GM19452 (cell line): ENCODE measurements around the gene ANXA4.

Source experiments
- ATAC-seq: cut with Tn5 transposase; IDR thresholded peaks from one replicate; pipeline ENCODE4 v1.9.1; 2021; ENCODE audit not compliant: unreplicated experiment

The ANXA4 gene

DNA sequence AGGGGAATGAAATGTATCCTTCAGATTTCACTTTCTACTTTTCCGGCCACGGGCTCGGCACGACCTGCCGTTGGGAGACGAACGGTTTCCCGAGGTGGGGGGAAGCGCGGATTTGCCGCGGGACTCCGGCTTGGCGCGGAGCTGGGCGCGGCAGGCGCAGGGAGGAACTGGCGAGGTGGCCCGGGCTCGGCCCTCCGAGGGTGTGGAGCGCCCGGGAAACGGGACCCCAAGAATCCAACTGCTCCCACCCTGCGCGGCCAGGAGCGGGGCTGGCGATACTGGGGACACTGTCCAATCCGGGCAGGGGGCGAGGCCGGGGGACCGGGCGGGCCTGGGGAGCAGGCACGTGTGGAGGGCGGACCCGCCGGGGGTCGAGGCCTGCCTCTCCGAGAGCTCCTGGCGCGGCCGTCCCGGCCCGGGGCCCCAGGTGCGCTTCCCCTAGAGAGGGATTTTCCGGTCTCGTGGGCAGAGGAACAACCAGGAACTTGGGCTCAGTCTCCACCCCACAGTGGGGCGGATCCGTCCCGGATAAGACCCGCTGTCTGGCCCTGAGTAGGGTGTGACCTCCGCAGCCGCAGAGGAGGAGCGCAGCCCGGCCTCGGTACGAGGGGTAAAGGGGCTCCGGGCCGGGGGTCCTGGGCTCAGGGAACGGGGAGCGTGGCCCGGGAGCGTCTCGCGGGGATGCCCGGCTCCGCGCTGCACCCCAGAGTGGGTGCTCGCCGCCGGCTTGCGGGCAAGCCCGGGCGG, at the start of gene ANXA4:
ANXA4 (plus strand) TSS at position 560 of the 747 bp plus-strand sequence. CDS start 39,432 bp downstream, outside the sequence.
- peak; percentile 70 for ATAC-seq

DNA sequence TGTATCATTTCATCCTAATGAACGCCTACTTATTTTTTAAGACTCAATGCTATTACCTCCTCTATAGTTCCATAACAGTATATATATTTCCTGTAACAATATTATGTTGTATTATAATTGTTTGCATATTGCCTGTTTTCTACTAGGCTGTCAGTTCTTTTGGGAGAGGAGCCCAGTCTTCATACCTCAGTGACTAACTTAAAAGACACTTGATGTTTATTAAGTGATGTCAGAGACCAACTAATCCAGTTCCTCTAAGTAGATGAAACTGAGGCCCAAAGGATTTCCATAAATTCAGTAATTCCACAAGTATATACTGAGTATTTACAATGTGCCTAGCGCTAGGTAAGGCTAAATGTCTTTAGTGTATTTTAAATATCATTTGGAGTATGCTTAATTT, 49.5 kb upstream of the ANXA4 start:
- ATAC-seq, result no peak

- peak; percentile 72 for ATAC-seq
Observed at GRCh38 chr2:69693059-69693774, 48.7 kb upstream of the ANXA4 start.

- ATAC-seq, result no peak
Observed at GRCh38 chr2:69693775-69694450, 48.0 kb upstream of the ANXA4 start.

- no peak for ATAC-seq
Observed at GRCh38 chr2:69694894-69695849, 46.8 kb upstream of the ANXA4 start.

DNA sequence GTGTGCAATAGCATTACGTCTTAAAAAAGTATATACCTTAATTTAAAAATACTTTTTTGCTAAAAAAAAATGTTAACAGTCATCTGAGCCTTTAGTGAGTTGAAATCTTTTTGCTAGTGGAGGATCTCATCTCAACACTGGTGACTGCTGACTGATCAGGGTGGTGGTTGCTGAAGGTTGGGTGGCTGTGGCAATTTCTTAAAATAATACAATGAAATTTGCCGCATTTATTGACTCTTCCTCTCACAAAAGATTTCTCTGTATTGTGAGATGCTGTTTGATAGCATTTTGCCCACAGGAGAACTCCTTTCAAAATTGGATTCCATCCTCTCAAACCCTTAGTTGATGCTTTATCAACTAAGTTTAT, 46.1 kb upstream of the ANXA4 start:
- ATAC-seq, result no peak

DNA sequence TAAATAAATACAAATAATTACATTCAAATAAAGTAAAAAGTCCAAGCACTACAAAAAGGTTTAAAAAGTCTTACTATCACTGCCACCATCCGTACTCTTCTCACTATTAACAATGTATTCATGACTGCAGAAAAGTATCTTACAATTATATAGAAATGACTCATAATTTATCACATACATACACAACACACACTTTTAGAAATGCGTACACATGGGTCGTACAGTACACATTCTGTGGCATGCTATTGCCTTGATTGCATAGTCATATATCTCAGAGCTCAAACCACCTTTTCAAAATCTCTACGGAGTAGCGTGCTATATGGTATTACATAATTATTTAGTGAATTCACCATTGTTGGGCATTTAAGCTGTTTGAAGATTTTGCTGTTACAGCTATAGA, 41.6 kb upstream of the ANXA4 start:
- ATAC-seq, result no peak

- ATAC-seq, result no peak
Observed at GRCh38 chr2:69701100-69701945, 40.6 kb upstream of the ANXA4 start.

DNA sequence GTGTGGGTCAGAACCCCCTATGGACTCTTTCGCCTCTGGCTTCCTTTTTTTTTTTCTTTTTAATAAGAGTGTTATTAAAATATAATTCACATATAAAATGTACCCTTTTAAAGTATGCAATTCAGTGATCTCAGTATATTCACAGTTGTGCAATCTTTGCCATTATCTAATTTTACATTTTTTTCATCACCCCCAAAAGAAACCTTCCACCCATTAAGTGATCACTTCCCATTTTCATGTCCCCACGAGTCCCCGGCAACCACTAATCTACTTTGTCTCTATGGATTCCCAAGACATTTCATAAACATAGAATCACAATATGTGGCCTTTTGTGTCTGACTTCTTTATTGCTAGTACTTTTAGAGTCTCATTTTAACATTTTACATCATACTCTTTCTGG, 38.7 kb upstream of the ANXA4 start:
- ATAC-seq, result no peak

DNA sequence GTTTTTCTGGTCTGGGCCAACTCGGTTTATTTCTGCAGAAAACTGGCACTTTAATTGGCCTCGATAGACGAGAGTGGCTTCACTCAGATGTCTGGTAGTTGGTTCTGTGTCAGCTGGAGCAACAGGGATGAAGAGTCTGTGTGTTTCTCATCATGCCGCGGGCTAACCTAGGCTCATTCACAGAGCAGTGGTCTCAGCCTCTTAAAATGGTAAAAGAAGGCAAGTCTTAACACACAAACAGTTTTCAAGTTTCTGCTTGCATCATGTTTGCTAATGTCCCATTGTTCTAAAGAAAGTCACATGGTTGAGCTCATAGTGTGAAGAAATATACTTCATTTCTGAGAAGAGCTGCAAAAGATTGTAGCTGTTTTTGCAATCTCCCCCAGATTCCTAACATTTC, 37.5 kb upstream of the ANXA4 start:
- no peak for ATAC-seq

DNA sequence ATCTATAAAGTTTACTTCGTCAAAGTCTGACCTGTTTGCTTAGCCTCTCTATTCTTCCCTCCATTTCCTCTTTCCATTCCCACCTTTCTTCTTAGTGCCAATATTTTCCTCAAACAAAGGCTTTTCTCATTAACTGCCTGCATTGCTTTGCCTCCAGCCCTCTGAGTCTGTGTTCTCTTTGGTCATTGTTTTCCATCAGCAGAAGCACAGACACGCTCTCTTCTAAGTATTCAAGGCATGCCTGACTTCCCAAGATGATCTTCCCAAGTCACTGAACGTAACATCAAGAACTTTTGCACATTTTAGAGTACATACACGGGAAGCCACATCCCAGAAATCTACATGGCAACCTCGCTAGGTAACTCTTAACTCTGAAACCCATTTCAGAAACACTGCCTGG, 32.6 kb upstream of the ANXA4 start:
- ATAC-seq, result no peak

DNA sequence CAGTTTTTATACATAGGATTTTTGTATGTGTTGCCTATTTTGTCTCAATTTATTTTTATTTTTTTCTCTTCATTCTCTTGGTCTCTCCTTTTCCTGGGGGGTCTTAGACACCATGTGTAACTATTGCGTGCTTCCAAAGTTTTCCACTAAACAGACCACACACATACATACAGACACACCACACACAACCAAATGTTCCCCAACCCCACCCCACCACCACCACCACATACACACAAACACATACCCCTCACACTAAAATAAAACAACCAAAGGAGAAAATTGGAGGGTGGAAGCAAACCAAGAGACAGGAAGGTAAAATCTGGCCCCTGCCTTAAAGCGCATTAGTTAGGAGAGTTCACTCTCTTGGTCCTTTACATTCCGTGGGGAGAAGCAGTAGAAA, 30.0 kb upstream of the ANXA4 start:
- no peak for ATAC-seq

DNA sequence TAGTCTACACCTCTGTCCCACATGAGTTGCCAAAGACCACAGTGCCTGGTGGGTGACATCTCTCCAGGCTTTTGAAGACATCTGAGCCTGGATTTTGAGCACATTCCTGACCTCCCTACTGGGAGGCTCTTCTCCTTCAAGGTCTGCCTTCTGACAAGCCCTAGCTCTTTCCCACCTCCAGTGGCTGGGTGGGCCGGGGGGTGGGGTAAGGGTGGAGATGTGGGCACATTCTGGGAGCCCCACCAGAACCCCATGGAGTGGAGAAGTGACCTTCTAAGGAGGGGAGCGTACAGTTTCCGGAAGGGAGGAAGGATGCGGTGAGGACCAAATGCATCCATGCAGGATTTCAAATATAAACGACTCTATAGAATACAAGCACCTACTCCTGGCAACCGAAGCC, 27.9 kb upstream of the ANXA4 start:
- ATAC-seq, result no peak

DNA sequence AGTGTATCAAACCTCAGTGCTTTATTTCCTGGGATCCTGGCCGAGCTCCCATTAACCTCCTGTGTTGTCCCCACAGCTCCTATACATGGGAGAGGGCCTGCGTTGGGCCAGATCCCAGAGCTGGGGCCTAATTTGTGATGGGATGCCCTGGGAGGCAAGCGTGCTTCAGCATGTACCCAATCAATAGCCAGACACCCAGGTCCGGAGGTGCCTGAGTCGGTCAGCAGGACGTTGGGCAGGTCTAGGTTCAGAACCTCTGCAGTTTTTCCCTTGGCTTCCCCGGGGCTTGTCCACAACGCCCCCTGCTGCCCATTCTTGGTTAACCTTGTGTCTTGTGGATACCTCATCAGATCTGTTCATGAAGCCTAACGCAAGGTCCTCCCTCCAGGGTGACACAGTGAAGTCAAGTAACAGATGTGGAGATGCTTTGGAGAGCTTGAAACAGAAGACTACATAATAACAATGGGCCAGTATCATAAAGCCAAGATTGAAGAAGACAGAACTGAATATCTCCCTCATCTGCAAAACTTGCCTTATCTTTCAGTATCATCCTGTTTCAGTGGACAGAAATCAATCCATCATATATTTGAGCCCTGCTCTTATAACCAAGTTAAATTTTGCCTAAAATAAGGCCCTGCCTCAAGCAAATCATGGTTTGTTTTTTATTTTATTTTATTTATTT, 27.3 kb upstream of the ANXA4 start:
- peak; percentile 86 for ATAC-seq

- ATAC-seq, result no peak
Observed at GRCh38 chr2:69715964-69716363, 26.0 kb upstream of the ANXA4 start.

DNA sequence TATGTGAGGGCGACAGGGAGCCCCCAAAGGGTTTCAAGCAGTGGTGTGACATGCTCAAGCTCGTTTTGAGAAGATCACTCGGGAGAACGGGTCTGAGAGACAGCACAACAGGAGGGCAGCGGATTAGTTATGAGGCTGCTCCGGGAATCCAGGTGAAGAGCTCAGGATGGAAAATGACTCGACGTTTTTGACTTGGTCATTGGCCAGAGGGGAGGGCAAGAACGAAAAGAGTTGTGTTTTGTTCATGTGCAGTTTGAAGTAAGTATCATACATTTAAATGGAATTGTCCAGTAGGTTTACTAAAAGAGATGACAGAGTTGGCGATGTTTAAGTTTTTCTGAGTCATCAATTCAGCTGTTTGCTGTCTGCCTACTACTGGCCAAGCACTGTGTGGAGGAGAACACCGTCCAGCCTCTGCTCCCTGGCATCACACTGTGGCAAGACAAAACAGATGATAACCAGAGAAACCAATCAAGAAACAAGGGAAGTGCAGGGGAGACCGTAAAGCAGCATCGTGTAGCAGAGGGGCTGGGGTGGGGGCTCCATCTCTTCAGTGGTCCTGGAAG, 25.3 kb upstream of the ANXA4 start:
- no peak for ATAC-seq

DNA sequence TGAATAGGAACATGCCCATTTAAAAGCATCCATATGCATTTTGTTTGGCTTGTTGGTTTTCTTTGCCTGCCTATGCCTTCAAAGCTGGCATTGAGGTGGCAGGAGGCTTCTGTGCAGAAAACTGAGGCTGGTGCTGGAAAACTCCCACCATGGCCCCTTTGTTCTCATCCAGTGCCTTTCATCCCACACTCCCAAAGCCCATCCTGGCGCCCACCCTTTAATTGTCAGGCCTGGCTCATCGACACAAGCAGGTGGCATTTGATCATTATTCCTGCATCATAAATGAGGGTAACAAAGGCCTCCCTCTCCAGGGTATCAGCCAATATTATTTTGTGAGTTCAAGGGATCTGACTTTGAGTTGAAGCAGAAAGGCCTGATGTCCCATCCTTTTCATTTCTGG, 24.7 kb upstream of the ANXA4 start:
- ATAC-seq, result no peak

GRCh38 chr2:69717861-69718273, 24.1 kb upstream of the ANXA4 start:
- no peak for ATAC-seq

DNA sequence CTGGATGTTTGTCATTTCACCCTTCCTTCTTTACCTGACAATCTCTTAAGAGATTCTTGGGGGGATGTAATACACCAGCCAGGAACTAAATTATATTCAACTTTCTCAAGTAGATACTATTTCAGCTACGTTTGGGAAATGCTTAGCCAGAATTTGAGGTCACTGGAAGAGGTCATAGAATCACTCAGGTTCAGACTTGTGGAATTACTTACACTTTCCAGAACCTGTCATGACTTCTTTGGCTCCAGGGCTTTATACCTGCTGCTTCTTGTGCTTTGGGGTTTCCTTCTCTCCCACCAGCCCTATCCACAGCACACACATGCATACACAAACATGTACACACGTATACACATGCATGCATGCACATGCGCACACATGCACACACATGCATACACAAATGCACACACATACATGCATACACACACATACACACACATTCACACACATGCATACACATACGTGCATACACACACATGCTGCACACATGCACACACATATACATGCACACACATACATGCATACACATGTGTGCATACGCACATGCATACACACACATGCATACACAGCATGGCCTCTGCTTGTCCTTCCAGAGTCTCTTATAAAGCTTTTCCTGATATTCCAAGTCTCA, 23.5 kb upstream of the ANXA4 start:
- ATAC-seq, result no peak
